ENCODE results near the gene CRTC2.
A peak's percentile ranks its signal among the peaks of the same experiment; 100 is the strongest.
"Not testable (repeated sequence)": the region's sequence is repeated elsewhere in the genome, so short reads cannot be mapped to it uniquely, and the experiment has no call there.

Gene CRTC2

GRCh38 chr1:153958111-153958960 is at the start of gene CRTC2:
TSS of gene CRTC2 (minus strand) at chr1:153958612. CDS start at chr1:153958497, 115 bp downstream.
- POLR2A ChIA-PET: interaction anchor here (0.6 to 2.7 kb wide), 11 partner anchors 9 to 35 kb away, joined by 3 to 18 read pairs (median 4); partner anchors contain the start of genes CREB3L4, DENND4B, GATAD2B and JTB
- CTCF ChIA-PET: interaction anchor here (1.0 to 5.6 kb wide), 3 partner anchors 13 to 138 kb away, joined by 3 to 83 read pairs (median 7); partner anchors contain the start of genes DENND4B and RAB13
- DNase-seq (ENCODE audit: low read depth, low spot score): peak; percentile 85
- TF ChIP-seq CTCF (IDR thresholded peaks at IDR 0.05; ENCODE audit: insufficient read depth, low read length, missing control alignments): peak; percentile 2
- H3K4me3 ChIP-seq (ENCODE audit: low read depth, low read length): peak within 1 kb of the TSS; percentile 94

GRCh38 chr1:154006136-154006535 is 47.7 kb upstream of the CRTC2 start:
- H3K4me3 ChIP-seq (ENCODE audit: low read depth, low read length): no peak overlapping the region
- no peak for TF ChIP-seq CTCF (IDR thresholded peaks at IDR 0.05; ENCODE audit: insufficient read depth, low read length, missing control alignments)
- CTCF ChIA-PET: no interaction called here
- POLR2A ChIA-PET: no interaction called here
- peak; percentile 45 for DNase-seq (ENCODE audit: low read depth, low spot score)

- no peak for DNase-seq (ENCODE audit: low read depth, low spot score)
- H3K4me3 ChIP-seq (ENCODE audit: low read depth, low read length): no peak overlapping the region
- CTCF ChIA-PET: interaction anchor here (1.0 to 1.1 kb wide), 2 partner anchors 9 to 13 kb away, joined by 3 read pairs; no protein-coding TSS in a partner anchor
- no peak for TF ChIP-seq CTCF (IDR thresholded peaks at IDR 0.05; ENCODE audit: insufficient read depth, low read length, missing control alignments)
- POLR2A ChIA-PET: interaction anchor here (1.1 to 2.2 kb wide), 2 partner anchors 10 to 23 kb away, joined by 3 to 16 read pairs; partner anchors contain the start of gene RPS27
Observed at GRCh38 chr1:154000420-154000819, 42.0 kb upstream of the CRTC2 start.

GRCh38 chr1:153996882-153997281 is 38.5 kb upstream of the CRTC2 start:
- H3K4me3 ChIP-seq (ENCODE audit: low read depth, low read length); DNase-seq (ENCODE audit: low read depth, low spot score); POLR2A ChIA-PET; CTCF ChIA-PET: not testable (repeated sequence)

GRCh38 chr1:153995640-153996039 is 37.2 kb upstream of the CRTC2 start:
- CTCF ChIA-PET: interaction anchor here (1.6 kb wide), 1 partner anchor 9 kb away, joined by 12 read pairs; the partner anchor contains the start of gene RAB13
- no peak overlapping the region for H3K4me3 ChIP-seq (ENCODE audit: low read depth, low read length)
- TF ChIP-seq CTCF (IDR thresholded peaks at IDR 0.05; ENCODE audit: insufficient read depth, low read length, missing control alignments): no peak
- no peak for DNase-seq (ENCODE audit: low read depth, low spot score)
- POLR2A ChIA-PET: no interaction called here

- POLR2A ChIA-PET: interaction anchor here (0.6 to 0.7 kb wide), 2 partner anchors 27 to 204 kb away, joined by 3 read pairs; no protein-coding TSS in a partner anchor
Observed at GRCh38 chr1:153995202-153995601, 36.8 kb upstream of the CRTC2 start.

More at GRCh38 chr1:153995202-153995601, 36.8 kb upstream of the CRTC2 start:
- no peak for DNase-seq (ENCODE audit: low read depth, low spot score)
- CTCF ChIA-PET: interaction anchor here (1.6 kb wide), 1 partner anchor 9 kb away, joined by 12 read pairs; the partner anchor contains the start of gene RAB13
- H3K4me3 ChIP-seq (ENCODE audit: low read depth, low read length): no peak overlapping the region
- TF ChIP-seq CTCF (IDR thresholded peaks at IDR 0.05; ENCODE audit: insufficient read depth, low read length, missing control alignments): no peak
